ENCODE results near the gene HIF1AN.

HIF1AN gene

DNA sequence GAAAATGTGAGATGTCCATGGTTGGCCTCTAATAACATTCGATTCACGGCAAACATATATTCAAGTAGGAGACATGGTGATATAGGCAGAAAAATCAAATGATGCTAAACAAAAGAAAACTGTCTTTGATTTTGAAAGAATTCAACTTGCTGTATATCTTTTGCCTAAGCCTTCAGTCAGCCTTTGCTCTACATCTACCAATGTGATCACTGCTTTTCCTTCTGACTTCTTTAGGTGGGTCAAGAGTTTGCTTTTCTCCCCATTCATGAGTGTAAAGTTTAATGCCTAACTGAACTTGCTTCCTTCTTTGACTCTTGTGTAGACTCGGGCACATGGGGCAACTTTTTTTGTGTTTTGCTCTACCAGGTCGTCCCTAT lies 417 bp upstream of the HIF1AN start:
- H3K4me1 ChIP-seq (ENCODE audit: control insufficient read depth, insufficient read depth, low read length), result peaks cover 7% of the 10 kb centered on the region
- no peaks in the 10 kb centered on the region for H3K27me3 ChIP-seq (ENCODE audit: control insufficient read depth, insufficient read depth, low read length)
- H3K36me3 ChIP-seq (ENCODE audit: control insufficient read depth, insufficient read depth, low read length), result peaks cover 30% of the 10 kb centered on the region
- no peaks in the 10 kb centered on the region for H3K9me3 ChIP-seq (ENCODE audit: control insufficient read depth, insufficient read depth, low read length)
- H3K27ac ChIP-seq (ENCODE audit: low read depth, low read length), result no peak overlapping the region
- H3K9ac ChIP-seq (ENCODE audit: low read depth, low read length), result no peak overlapping the region
- H3K4me3 ChIP-seq (ENCODE audit: low read depth, low read length), result peak overlapping the region; percentile 80; the same call in 1 of the 2 replicates

DNA sequence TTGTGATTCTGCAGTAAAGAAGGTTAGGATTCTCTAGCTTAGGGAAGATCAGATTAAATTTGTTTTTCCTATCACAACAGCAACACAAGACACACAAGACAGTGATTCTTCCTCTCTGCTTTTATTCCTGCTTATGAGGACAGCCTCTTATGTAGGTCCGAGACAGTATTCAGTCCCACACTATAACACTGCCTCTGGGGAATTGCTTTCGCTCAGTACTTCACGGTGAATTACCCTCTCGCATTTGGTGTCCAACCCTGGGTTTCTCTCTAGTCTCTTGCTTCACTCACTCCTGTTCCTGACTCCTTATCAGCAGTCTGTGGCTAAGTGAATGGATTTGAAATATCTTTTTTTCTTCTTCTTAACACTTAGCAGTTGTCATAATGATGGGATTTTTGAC lies 1.7 kb downstream of the HIF1AN start:
- H3K4me1 ChIP-seq (ENCODE audit: control insufficient read depth, insufficient read depth, low read length), result peaks cover 5% of the 10 kb centered on the region; the same call in 1 of the 2 replicates
- no peak overlapping the region for H3K4me3 ChIP-seq (ENCODE audit: low read depth, low read length)
- H3K9me3 ChIP-seq (ENCODE audit: control insufficient read depth, insufficient read depth, low read length), result no peaks in the 10 kb centered on the region
- no peaks in the 10 kb centered on the region for H3K27me3 ChIP-seq (ENCODE audit: control insufficient read depth, insufficient read depth, low read length)
- peaks cover 49% of the 10 kb centered on the region for H3K36me3 ChIP-seq (ENCODE audit: control insufficient read depth, insufficient read depth, low read length)
- H3K27ac ChIP-seq (ENCODE audit: low read depth, low read length), result no peak overlapping the region
- H3K9ac ChIP-seq (ENCODE audit: low read depth, low read length), result no peak overlapping the region

DNA sequence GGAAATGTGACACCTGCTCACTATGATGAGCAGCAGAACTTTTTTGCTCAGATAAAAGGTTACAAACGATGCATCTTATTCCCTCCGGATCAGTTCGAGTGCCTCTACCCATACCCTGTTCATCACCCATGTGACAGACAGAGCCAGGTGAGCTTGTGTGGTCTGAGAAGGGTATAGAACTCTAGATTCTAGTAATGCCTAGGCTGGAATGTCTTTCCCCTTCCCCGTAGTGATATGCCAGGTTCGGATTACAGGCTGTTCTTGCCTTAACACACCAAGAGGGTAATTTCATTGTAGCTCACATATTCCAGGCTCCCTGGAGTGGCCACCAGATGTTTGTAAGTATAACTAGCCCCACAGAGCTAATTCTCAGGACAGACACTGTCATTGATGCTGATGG lies 9.2 kb downstream of the HIF1AN start:
- H3K9ac ChIP-seq (ENCODE audit: low read depth, low read length), result no peak overlapping the region
- peaks cover 93% of the 10 kb centered on the region for H3K36me3 ChIP-seq (ENCODE audit: control insufficient read depth, insufficient read depth, low read length)
- no peaks in the 10 kb centered on the region for H3K9me3 ChIP-seq (ENCODE audit: control insufficient read depth, insufficient read depth, low read length)
- H3K27me3 ChIP-seq (ENCODE audit: control insufficient read depth, insufficient read depth, low read length), result no peaks in the 10 kb centered on the region
- no peak overlapping the region for H3K27ac ChIP-seq (ENCODE audit: low read depth, low read length)
- H3K4me3 ChIP-seq (ENCODE audit: low read depth, low read length), result no peak overlapping the region
- H3K4me1 ChIP-seq (ENCODE audit: control insufficient read depth, insufficient read depth, low read length), result no peaks in the 10 kb centered on the region

DNA sequence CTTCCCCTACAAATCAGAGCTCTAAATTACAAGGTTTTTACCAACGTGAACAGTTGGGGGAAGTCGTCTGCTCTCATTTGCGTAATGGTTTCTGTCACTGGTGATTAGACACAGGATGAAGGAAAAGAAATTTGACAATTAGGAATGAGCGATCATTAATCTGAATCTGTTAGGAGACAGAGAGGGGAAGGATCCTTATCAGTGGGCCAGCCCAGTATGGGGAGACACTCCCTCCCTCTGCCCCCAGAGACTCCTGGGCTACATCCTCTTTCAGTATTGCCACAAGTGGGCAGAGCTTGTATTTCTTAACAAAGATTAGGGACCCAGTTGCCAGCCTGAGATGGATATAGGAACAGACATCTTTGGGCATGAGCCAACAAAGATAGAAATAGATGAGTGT lies 15.5 kb downstream of the HIF1AN start:
- Histone ChIP-seq H3K27me3 (ENCODE audit: control insufficient read depth, insufficient read depth, low read length) (no peaks in the 10 kb centered on the region), H3K36me3 (ENCODE audit: control insufficient read depth, insufficient read depth, low read length) (peaks cover 61% of the 10 kb centered on the region), H3K27ac (ENCODE audit: low read depth, low read length) (no peak overlapping the region), H3K4me3 (ENCODE audit: low read depth, low read length) (no peak overlapping the region), H3K9ac (ENCODE audit: low read depth, low read length) (no peak overlapping the region), H3K9me3 (ENCODE audit: control insufficient read depth, insufficient read depth, low read length) (no peaks in the 10 kb centered on the region), H3K4me1 (ENCODE audit: control insufficient read depth, insufficient read depth, low read length) (no peaks in the 10 kb centered on the region)

DNA sequence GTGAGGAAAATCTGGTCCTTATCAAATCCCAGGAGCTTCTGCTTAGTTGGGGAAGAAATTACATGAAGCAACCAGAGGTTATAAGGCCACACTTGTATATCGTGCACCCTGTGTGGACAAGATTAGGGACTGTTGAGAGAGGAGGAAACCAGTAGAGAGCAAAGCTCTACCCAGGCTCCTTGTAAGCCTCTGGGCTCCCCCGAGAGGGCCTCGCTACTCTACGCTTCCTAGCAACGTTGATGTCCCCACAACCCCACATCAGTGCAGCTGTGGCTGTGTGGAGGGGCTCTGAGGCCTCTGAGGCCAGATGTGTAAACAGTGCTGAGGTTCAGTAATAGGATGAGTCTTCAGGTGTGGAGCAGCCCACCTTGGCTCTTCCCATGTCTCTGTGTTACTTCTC lies 16.0 kb downstream of the HIF1AN start:
- Histone ChIP-seq H3K4me3 (ENCODE audit: low read depth, low read length) (no peak overlapping the region), H3K9me3 (ENCODE audit: control insufficient read depth, insufficient read depth, low read length) (no peaks in the 10 kb centered on the region), H3K9ac (ENCODE audit: low read depth, low read length) (no peak overlapping the region), H3K27ac (ENCODE audit: low read depth, low read length) (no peak overlapping the region), H3K27me3 (ENCODE audit: control insufficient read depth, insufficient read depth, low read length) (no peaks in the 10 kb centered on the region), H3K36me3 (ENCODE audit: control insufficient read depth, insufficient read depth, low read length) (peaks cover 62% of the 10 kb centered on the region), H3K4me1 (ENCODE audit: control insufficient read depth, insufficient read depth, low read length) (no peaks in the 10 kb centered on the region)

DNA sequence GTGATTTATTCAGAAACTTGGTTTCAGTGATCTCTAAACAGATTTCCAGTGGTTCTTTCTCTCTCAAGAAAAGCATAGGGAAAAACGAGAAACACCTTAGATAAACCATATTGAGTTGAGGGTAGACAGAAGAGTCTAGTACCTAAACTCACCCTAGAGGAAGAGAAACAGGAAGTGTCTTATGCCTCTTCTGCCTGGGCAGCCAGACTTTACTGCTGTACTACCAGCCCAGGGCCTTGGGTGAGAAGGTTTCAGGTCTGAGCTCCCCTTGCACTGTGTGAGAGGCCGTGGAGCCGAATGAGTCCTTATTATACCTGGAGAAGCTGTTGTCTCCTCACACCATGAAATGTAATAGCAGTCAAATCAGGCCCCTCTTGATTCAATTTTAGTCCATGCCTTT lies 18.2 kb downstream of the HIF1AN start:
- Histone ChIP-seq H3K9me3 (ENCODE audit: control insufficient read depth, insufficient read depth, low read length) (no peaks in the 10 kb centered on the region), H3K27me3 (ENCODE audit: control insufficient read depth, insufficient read depth, low read length) (no peaks in the 10 kb centered on the region), H3K27ac (ENCODE audit: low read depth, low read length) (no peak overlapping the region), H3K4me1 (ENCODE audit: control insufficient read depth, insufficient read depth, low read length) (no peaks in the 10 kb centered on the region), H3K4me3 (ENCODE audit: low read depth, low read length) (no peak overlapping the region), H3K36me3 (ENCODE audit: control insufficient read depth, insufficient read depth, low read length) (peaks cover 41% of the 10 kb centered on the region), H3K9ac (ENCODE audit: low read depth, low read length) (no peak overlapping the region)

DNA sequence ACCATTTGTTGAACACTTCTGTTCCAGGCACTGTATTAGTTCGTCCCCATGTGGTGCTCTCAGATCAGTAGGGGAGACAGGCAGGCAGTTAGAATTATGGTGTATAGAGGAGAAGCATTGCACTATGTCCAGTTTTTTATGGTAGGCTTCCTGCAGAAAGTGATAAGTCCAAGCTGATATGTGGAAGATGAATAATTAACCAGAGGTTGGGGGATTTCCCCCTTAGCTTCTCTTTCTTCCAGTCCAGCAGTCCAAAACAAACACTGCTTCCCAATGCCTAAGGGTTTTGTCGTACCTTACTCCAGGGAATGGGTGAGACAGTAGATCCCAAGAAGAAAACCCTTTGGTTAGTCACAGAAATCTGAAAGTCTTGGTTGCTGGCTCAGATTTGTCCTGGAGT lies 19.2 kb downstream of the HIF1AN start:
- H3K27me3 ChIP-seq (ENCODE audit: control insufficient read depth, insufficient read depth, low read length), result no peaks in the 10 kb centered on the region
- H3K4me1 ChIP-seq (ENCODE audit: control insufficient read depth, insufficient read depth, low read length), result no peaks in the 10 kb centered on the region
- no peaks in the 10 kb centered on the region for H3K9me3 ChIP-seq (ENCODE audit: control insufficient read depth, insufficient read depth, low read length)
- no peak overlapping the region for H3K9ac ChIP-seq (ENCODE audit: low read depth, low read length)
- H3K36me3 ChIP-seq (ENCODE audit: control insufficient read depth, insufficient read depth, low read length), result peaks cover 31% of the 10 kb centered on the region
- no peak overlapping the region for H3K27ac ChIP-seq (ENCODE audit: low read depth, low read length)
- no peak overlapping the region for H3K4me3 ChIP-seq (ENCODE audit: low read depth, low read length)

DNA sequence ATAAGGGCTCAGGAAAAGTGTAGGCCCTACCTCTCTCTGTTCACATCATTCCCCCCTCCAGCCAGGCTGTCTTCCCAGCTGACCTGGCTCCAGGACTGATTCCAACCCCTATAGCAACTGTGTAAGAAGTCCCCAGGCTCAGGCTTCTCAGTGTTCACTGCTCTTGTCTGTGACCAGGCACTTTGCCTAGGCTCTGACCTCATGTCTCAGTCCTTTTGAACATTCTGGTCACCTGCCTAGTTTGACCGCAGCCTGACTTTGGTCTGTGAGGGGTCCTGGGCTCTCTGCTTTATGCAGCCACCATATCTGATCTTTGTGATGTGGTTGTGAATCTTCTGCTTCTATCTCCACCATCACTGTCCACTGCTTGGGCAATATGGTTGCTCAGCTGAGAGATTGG lies 24.5 kb downstream of the HIF1AN start:
- H3K27ac ChIP-seq (ENCODE audit: low read depth, low read length), result no peak overlapping the region
- H3K4me1 ChIP-seq (ENCODE audit: control insufficient read depth, insufficient read depth, low read length), result no peaks in the 10 kb centered on the region
- peaks cover 9% of the 10 kb centered on the region; the same call in 1 of the 2 replicates for H3K36me3 ChIP-seq (ENCODE audit: control insufficient read depth, insufficient read depth, low read length)
- H3K9ac ChIP-seq (ENCODE audit: low read depth, low read length), result no peak overlapping the region
- H3K27me3 ChIP-seq (ENCODE audit: control insufficient read depth, insufficient read depth, low read length), result peaks cover 22% of the 10 kb centered on the region
- no peaks in the 10 kb centered on the region for H3K9me3 ChIP-seq (ENCODE audit: control insufficient read depth, insufficient read depth, low read length)
- H3K4me3 ChIP-seq (ENCODE audit: low read depth, low read length), result no peak overlapping the region

DNA sequence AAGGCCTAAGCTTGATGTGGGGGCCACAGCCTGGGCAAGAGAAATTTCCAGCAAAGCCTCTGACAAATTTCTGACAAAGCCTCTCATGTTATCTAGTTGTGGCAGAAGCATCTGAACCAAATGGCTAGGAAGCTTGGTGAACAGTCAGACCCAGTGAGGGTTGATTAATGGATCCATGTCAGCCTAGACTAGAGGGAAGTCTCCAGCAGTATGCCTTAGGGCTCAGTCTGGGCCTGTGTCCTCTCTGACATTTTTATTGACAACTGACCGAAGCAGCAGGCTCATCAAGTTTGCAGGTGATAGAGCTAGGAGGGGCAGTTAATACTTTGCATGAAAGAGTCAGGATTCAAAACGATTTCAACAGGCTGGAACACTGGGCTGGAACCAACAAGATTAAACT lies 25.3 kb downstream of the HIF1AN start:
- H3K9me3 ChIP-seq (ENCODE audit: control insufficient read depth, insufficient read depth, low read length), result no peaks in the 10 kb centered on the region
- H3K36me3 ChIP-seq (ENCODE audit: control insufficient read depth, insufficient read depth, low read length), result peaks cover 7% of the 10 kb centered on the region; the same call in 1 of the 2 replicates
- H3K9ac ChIP-seq (ENCODE audit: low read depth, low read length), result no peak overlapping the region
- H3K27me3 ChIP-seq (ENCODE audit: control insufficient read depth, insufficient read depth, low read length), result peaks cover 22% of the 10 kb centered on the region
- H3K4me3 ChIP-seq (ENCODE audit: low read depth, low read length), result no peak overlapping the region
- H3K4me1 ChIP-seq (ENCODE audit: control insufficient read depth, insufficient read depth, low read length), result no peaks in the 10 kb centered on the region
- H3K27ac ChIP-seq (ENCODE audit: low read depth, low read length), result no peak overlapping the region

DNA sequence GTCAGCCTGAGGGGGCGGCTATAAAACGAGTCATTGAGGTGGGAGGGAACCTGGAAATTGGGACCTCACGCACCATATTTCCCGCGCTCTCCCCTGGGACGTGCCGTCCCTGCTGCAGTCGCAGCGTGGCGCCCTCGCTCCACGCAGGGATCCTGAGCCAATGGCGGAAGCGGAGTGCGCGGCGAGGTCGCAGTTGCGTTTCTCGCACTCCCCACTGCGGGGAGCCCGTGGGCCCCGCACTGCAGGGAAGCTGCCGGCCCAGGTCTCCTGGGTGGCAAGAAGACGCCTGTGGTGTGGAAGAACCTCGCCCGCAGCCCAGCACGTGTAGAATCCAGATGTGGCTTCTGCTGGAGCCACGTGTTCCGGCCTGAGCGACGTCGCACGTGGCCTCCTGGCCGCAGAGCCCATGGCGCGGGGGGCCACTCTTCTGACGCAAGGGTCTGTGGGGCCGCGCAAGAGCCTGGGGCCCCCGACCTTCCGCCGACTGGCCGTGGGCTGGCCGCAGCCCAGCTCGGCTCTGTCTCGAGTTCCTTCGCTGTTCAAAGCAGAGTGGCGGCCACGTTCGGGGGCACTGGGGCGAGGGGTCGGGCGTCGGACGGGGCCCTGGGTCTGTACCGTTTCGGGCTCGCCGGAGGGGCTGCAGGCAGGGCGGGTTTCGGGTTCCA lies 26.4 kb downstream of the HIF1AN start:
- no peaks in the 10 kb centered on the region for H3K36me3 ChIP-seq (ENCODE audit: control insufficient read depth, insufficient read depth, low read length)
- H3K9ac ChIP-seq (ENCODE audit: low read depth, low read length), result no peak overlapping the region
- no peak overlapping the region for H3K4me3 ChIP-seq (ENCODE audit: low read depth, low read length)
- no peaks in the 10 kb centered on the region for H3K4me1 ChIP-seq (ENCODE audit: control insufficient read depth, insufficient read depth, low read length)
- no peaks in the 10 kb centered on the region for H3K9me3 ChIP-seq (ENCODE audit: control insufficient read depth, insufficient read depth, low read length)
- H3K27ac ChIP-seq (ENCODE audit: low read depth, low read length), result no peak overlapping the region
- H3K27me3 ChIP-seq (ENCODE audit: control insufficient read depth, insufficient read depth, low read length), result peaks cover 27% of the 10 kb centered on the region

DNA sequence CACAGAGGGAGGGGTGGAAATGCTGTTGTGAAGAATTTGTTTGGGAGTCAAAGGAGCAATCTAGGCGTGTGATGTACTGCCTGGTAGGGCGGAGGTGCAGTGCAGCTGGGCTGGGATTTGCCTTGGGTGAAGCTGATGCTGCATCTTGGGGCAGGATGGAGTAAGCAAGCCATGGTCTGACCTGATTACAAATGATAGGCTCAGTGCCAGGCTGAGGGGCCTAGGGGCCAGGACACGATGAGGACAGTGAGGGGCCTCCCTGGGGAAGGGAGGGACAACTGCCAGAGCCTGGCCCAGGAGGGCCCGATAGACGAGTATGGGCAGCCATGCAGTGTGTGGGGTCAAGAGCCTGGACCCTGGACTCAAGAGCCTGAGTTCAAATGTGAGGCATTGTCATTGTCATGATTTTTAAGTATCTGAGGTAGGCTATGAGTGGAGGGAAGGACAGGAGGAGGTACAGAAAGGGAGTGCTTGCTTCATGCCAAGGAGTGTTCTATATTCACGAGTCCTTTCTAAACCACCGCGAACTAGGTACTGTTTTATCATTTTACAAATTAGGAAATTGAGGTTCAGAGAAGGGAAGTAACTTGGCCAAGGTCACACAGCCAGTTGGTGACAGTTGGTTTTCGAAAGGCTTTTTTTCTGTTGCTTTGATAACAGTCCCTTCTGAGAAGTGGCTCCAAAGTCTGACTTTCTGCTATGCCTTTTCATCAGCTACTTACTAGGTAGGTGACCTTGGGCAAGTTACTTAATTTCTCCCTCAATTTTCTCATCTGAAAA lies 29.7 kb downstream of the HIF1AN start:
- 0 out of 2 replicates have a peak, but pooled peaks cover 5% of the 10 kb centered on the region for H3K4me1 ChIP-seq (ENCODE audit: control insufficient read depth, insufficient read depth, low read length)
- no peaks in the 10 kb centered on the region for H3K36me3 ChIP-seq (ENCODE audit: control insufficient read depth, insufficient read depth, low read length)
- no peaks in the 10 kb centered on the region for H3K9me3 ChIP-seq (ENCODE audit: control insufficient read depth, insufficient read depth, low read length)
- H3K27me3 ChIP-seq (ENCODE audit: control insufficient read depth, insufficient read depth, low read length), result peaks cover 48% of the 10 kb centered on the region
- H3K9ac ChIP-seq (ENCODE audit: low read depth, low read length), result no peak overlapping the region
- H3K4me3 ChIP-seq (ENCODE audit: low read depth, low read length), result no peak overlapping the region
- H3K27ac ChIP-seq (ENCODE audit: low read depth, low read length), result no peak overlapping the region

All from HUES48 (cell line).